ENCODE results near the gene STAT1. TPM values are rescaled to one million over a fixed set of nuclear protein-coding genes. Genes with fewer than 3 reads are reported as not detected.
A peak's percentile ranks its signal among the peaks of the same experiment; 100 is the strongest.

Gene STAT1
- 10 to 100 TPM; 80.7 to 86.4 TPM for total RNA-seq
- total RNA-seq, result 156 to 278 reads per million in 2 donors

- Mint-ChIP-seq H3K36me3 (ENCODE audit: low read depth) (peaks cover 2% of the 10 kb centered on the region), H3K4me3 (no peak within 1 kb of the TSS), H3K4me1 (peaks cover 29% of the 10 kb centered on the region), H3K27ac (no peak within 1 kb of the TSS), H3K27me3 (no peaks in the 10 kb centered on the region)
- H3K9me3 ChIP-seq (ENCODE audit: control insufficient read depth, low read length, poor library complexity, severe bottlenecking), result no peaks in the 10 kb centered on the region
- ATAC-seq, result peak; percentile 89
- DNase-seq, result peak; percentile 95 to 98 (median 95)
Observed at GRCh38 chr2:191013932-191014652, at the start of gene STAT1. Gene STAT1 (minus strand): TSS chr2:191014171. CDS start chr2:191010003, 4,168 bp downstream.

GRCh38 chr2:191063584-191063983, 49.6 kb upstream of the STAT1 start:
- H3K27ac Mint-ChIP-seq, result peak overlapping the region; percentile 97
- H3K27me3 Mint-ChIP-seq, result no peaks in the 10 kb centered on the region
- no peak for DNase-seq

DNA sequence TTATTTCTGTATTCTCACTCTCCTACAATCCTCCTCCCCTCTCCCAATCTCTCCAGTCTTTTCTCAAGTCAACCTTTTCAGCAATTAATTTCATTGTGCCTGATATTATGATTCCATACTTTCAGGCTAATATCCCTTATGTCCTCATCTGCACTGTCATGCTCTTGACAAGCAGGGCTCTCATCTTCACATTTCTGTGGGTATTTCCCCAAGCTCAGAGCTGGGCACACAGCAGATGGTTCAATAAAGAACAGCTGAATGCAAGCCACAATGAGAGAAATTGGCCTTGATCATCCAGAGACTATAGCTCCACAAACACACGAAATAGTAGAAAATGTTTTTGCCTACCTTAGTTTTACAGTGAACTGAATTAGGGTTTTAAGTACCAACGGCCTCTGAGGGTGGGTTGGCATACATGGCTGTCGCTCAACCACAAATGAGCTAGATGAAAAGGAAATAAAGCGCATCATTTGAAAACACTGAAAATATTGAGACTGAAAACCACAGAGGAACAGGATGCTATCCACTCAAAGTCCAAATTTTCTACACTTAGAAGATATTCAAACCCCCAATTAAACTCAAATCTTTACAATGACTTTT, 47.5 kb upstream of the STAT1 start:
- no peaks in the 10 kb centered on the region for H3K9me3 ChIP-seq (ENCODE audit: control insufficient read depth, low read length, poor library complexity, severe bottlenecking)
- ATAC-seq (peak; percentile 81), DNase-seq (no peak)
- peaks cover 14% of the 10 kb centered on the region for H3K36me3 Mint-ChIP-seq (ENCODE audit: low read depth)
- H3K27ac Mint-ChIP-seq, result peak overlapping the region; percentile 89
- H3K4me3 Mint-ChIP-seq, result peak overlapping the region; percentile 53
- H3K27me3 Mint-ChIP-seq, result no peaks in the 10 kb centered on the region
- H3K4me1 Mint-ChIP-seq, result peaks cover 44% of the 10 kb centered on the region

More at GRCh38 chr2:191063584-191063983, 49.6 kb upstream of the STAT1 start:
- ATAC-seq, result no peak
- no peak overlapping the region for H3K4me3 Mint-ChIP-seq
- H3K4me1 Mint-ChIP-seq, result peaks cover 50% of the 10 kb centered on the region
- no peaks in the 10 kb centered on the region for H3K9me3 ChIP-seq (ENCODE audit: control insufficient read depth, low read length, poor library complexity, severe bottlenecking)
- H3K36me3 Mint-ChIP-seq (ENCODE audit: low read depth), result peaks cover 11% of the 10 kb centered on the region

DNA sequence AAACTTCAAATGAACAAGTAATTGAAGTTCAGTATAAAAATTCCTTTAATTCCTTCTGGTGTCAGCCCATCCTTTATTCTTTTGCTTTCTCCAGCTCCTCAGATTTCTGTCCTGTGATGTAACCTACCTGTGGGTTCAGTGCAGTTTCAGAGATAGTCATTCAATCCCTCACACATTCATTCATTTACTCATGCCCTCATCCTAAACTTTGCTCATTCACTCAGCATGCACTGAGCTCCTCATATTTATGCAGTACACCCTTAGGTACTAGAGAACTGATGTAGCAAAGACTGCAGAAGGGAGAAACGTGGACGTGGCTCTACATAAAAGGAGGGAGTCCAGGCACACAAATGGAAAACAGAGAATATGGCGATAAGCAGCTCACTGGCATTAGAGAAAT, 45.3 kb upstream of the STAT1 start:
- no peaks in the 10 kb centered on the region for H3K27me3 Mint-ChIP-seq
- DNase-seq, result no peak
- ATAC-seq, result no peak
- peaks cover 44% of the 10 kb centered on the region for H3K4me1 Mint-ChIP-seq
- H3K27ac Mint-ChIP-seq, result peak overlapping the region; percentile 85
- H3K36me3 Mint-ChIP-seq (ENCODE audit: low read depth), result peaks cover 14% of the 10 kb centered on the region
- H3K9me3 ChIP-seq (ENCODE audit: control insufficient read depth, low read length, poor library complexity, severe bottlenecking), result no peaks in the 10 kb centered on the region
- H3K4me3 Mint-ChIP-seq, result no peak overlapping the region

DNA sequence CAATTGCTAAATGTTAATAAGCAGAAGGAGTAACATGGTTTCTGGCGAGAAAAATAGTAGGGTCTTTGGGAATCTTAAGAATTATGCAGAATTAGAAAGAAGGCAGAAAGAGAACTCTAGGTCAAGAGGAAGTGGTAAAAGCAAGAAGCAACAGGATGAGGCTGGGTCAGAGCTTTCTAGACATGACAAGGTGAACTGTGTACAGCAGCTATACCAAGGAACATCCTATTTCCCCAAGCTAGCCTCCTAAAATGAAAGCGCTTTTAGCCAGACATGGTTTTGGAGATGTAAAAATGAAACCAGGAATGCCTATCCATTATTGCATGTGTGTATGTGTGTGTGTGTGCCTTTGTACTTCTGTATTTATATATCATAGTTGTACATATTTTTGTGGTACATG, 42.3 kb upstream of the STAT1 start:
- DNase-seq (no peak), ATAC-seq (peak; percentile 71)
- Mint-ChIP-seq H3K4me1 (peaks cover 27% of the 10 kb centered on the region), H3K27me3 (no peaks in the 10 kb centered on the region), H3K4me3 (peak overlapping the region; percentile 63), H3K27ac (peak overlapping the region; percentile 93), H3K36me3 (ENCODE audit: low read depth) (peaks cover 11% of the 10 kb centered on the region)
- no peaks in the 10 kb centered on the region for H3K9me3 ChIP-seq (ENCODE audit: control insufficient read depth, low read length, poor library complexity, severe bottlenecking)

GRCh38 chr2:191053256-191053655, 39.3 kb upstream of the STAT1 start:
- H3K27ac Mint-ChIP-seq, result no peak overlapping the region
- H3K27me3 Mint-ChIP-seq, result no peaks in the 10 kb centered on the region
- DNase-seq (no peak), ATAC-seq (no peak)
- peaks cover 3% of the 10 kb centered on the region for H3K36me3 Mint-ChIP-seq (ENCODE audit: low read depth)
- H3K9me3 ChIP-seq (ENCODE audit: control insufficient read depth, low read length, poor library complexity, severe bottlenecking), result no peaks in the 10 kb centered on the region
- no peak overlapping the region for H3K4me3 Mint-ChIP-seq
- H3K4me1 Mint-ChIP-seq, result peaks cover 22% of the 10 kb centered on the region

- Mint-ChIP-seq H3K4me1 (peaks cover 20% of the 10 kb centered on the region), H3K4me3 (no peak overlapping the region), H3K27ac (no peak overlapping the region), H3K36me3 (ENCODE audit: low read depth) (peaks cover 1% of the 10 kb centered on the region), H3K27me3 (no peaks in the 10 kb centered on the region)
- DNase-seq, result peak in 1 of 3 donors; percentile 6
- ATAC-seq, result peak; percentile 74
- no peaks in the 10 kb centered on the region for H3K9me3 ChIP-seq (ENCODE audit: control insufficient read depth, low read length, poor library complexity, severe bottlenecking)
Observed at GRCh38 chr2:191051825-191052778, 38.1 kb upstream of the STAT1 start.

GRCh38 chr2:191051177-191051576, 37.2 kb upstream of the STAT1 start:
- ATAC-seq, result no peak

GRCh38 chr2:191050640-191050987, 36.6 kb upstream of the STAT1 start:
- ATAC-seq, result no peak
- Mint-ChIP-seq H3K4me3 (no peak overlapping the region), H3K4me1 (peaks cover 12% of the 10 kb centered on the region), H3K27ac (no peak overlapping the region), H3K27me3 (no peaks in the 10 kb centered on the region), H3K36me3 (ENCODE audit: low read depth) (peaks cover 2% of the 10 kb centered on the region)
- H3K9me3 ChIP-seq (ENCODE audit: control insufficient read depth, low read length, poor library complexity, severe bottlenecking), result no peaks in the 10 kb centered on the region
- no peak for DNase-seq

More at GRCh38 chr2:191051177-191051576, 37.2 kb upstream of the STAT1 start:
- Mint-ChIP-seq H3K4me3 (no peak overlapping the region), H3K36me3 (ENCODE audit: low read depth) (no peaks in the 10 kb centered on the region), H3K27me3 (no peaks in the 10 kb centered on the region), H3K4me1 (peaks cover 14% of the 10 kb centered on the region), H3K27ac (no peak overlapping the region)
- DNase-seq, result no peak
- H3K9me3 ChIP-seq (ENCODE audit: control insufficient read depth, low read length, poor library complexity, severe bottlenecking), result no peaks in the 10 kb centered on the region

GRCh38 chr2:191049728-191050639, 36.0 kb upstream of the STAT1 start:
- Mint-ChIP-seq H3K4me1 (peaks cover 12% of the 10 kb centered on the region), H3K36me3 (ENCODE audit: low read depth) (peaks cover 2% of the 10 kb centered on the region), H3K27me3 (no peaks in the 10 kb centered on the region), H3K4me3 (no peak overlapping the region), H3K27ac (no peak overlapping the region)
- DNase-seq (no peak), ATAC-seq (no peak)
- no peaks in the 10 kb centered on the region for H3K9me3 ChIP-seq (ENCODE audit: control insufficient read depth, low read length, poor library complexity, severe bottlenecking)

GRCh38 chr2:191048073-191048472, 34.1 kb upstream of the STAT1 start:
- H3K9me3 ChIP-seq (ENCODE audit: control insufficient read depth, low read length, poor library complexity, severe bottlenecking), result no peaks in the 10 kb centered on the region
- H3K27ac Mint-ChIP-seq, result peak overlapping the region; percentile 57
- H3K36me3 Mint-ChIP-seq (ENCODE audit: low read depth), result peaks cover 2% of the 10 kb centered on the region
- H3K4me3 Mint-ChIP-seq, result no peak overlapping the region
- DNase-seq (no peak), ATAC-seq (no peak)
- H3K4me1 Mint-ChIP-seq, result peaks cover 9% of the 10 kb centered on the region
- no peaks in the 10 kb centered on the region for H3K27me3 Mint-ChIP-seq

DNA sequence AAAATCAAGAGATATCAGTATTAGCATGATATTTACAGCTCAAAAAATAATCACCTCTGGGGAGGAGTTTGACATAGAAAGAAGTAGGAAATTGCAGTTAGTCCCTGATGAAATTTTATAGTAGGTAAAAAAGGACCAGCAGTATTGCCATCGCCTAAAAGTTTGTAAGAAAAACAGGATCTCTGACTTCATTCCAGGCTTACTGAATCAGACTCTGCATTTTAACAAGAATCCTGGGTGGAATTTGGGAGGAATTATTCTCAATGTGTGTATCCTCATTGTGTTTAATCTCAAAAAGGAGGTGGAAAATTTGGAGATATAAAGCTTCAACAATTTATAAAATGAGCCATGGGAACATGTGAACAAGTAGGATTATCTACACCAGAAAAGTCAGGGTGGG, 31.2 kb upstream of the STAT1 start:
- ATAC-seq (no peak), DNase-seq (no peak)
- Mint-ChIP-seq H3K27me3 (no peaks in the 10 kb centered on the region), H3K36me3 (ENCODE audit: low read depth) (peaks cover 2% of the 10 kb centered on the region), H3K4me1 (peaks cover 10% of the 10 kb centered on the region), H3K27ac (peak overlapping the region; percentile 27), H3K4me3 (no peak overlapping the region)
- H3K9me3 ChIP-seq (ENCODE audit: control insufficient read depth, low read length, poor library complexity, severe bottlenecking), result no peaks in the 10 kb centered on the region

Measured in T-helper 17 cell (primary cell).